HAP-1 (cell line): Measurements from ENCODE around the gene REL.
"Not testable (repeated sequence)": the region's sequence is repeated elsewhere in the genome, so short reads cannot be mapped to it uniquely, and the experiment has no call there.

Experiments used
- DNase-seq, 2 experiments: peaks; one replicate each; pipeline ENCODE4 v3.0.0-alpha.2; 2016 to 2020; ENCODE audit warnings: low spot score in 2 of 2
- H3K27me3 ChIP-seq: fragments of 250-450 bp; sonication (Bioruptor Pico); 2 replicates; pipeline ENCODE4 v1.5.1; 2020; ENCODE audit warnings: low read depth, mild to moderate bottlenecking, moderate library complexity
- H3K36me3 ChIP-seq: fragments of 250-450 bp; sonication (Bioruptor Pico); replicated peaks from 2 replicates; pipeline ENCODE4 v1.5.1; 2020; ENCODE audit warnings: mild to moderate bottlenecking
- H3K4me1 ChIP-seq: fragments of 250-450 bp; sonication (Bioruptor Pico); 2 replicates; pipeline ENCODE4 v1.5.1; 2020; ENCODE audit warnings: mild to moderate bottlenecking
- H3K4me3 ChIP-seq: fragments of 250-450 bp; sonication (Bioruptor Pico); 2 replicates; pipeline ENCODE4 v1.5.1; 2020; ENCODE audit warnings: mild to moderate bottlenecking, moderate library complexity
- H3K9me3 ChIP-seq: fragments of 250-450 bp; sonication (Bioruptor Pico); 2 replicates; pipeline ENCODE4 v1.5.1; 2020; ENCODE audit warnings: mild to moderate bottlenecking, moderate library complexity
- in situ Hi-C: fragments of 300-500 bp; cut with MboI; formaldehyde crosslinking; loops from 3 replicates; pipeline ENCODE4 v1.14.3; 2020; ENCODE audit warnings: low sequenced_read_pairs, inconsistent platforms, mixed read lengths

Gene REL

DNA sequence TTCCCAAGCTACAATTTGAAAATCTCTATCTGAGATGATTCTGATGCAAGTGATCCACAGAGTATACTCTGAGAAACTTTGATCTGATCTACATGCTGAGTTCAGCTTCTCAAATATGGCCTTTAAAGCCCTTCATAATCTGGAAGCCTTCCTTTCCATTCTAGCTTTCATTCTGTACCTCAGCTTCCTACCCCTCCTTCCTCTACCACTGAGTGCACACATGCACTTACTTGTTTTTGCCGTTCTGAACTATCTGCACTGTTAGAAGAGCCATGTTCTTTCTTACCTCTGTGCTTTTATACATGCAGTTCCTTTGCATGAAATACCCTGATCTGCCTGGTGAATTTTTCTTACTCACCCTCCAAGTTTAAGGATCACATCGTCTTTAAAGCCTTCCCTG is 25.0 kb downstream of the REL start:
- H3K4me1 ChIP-seq, result peaks cover 2% of the 10 kb centered on the region; the same call in 1 of the 2 replicates
- no peak for DNase-seq
- no peaks in the 10 kb centered on the region for H3K9me3 ChIP-seq
- H3K4me3 ChIP-seq, result no peak overlapping the region
- in situ Hi-C loops, result no loop called here
- H3K27me3 ChIP-seq, result no peaks in the 10 kb centered on the region
- peaks cover 13% of the 10 kb centered on the region for H3K36me3 ChIP-seq

DNA sequence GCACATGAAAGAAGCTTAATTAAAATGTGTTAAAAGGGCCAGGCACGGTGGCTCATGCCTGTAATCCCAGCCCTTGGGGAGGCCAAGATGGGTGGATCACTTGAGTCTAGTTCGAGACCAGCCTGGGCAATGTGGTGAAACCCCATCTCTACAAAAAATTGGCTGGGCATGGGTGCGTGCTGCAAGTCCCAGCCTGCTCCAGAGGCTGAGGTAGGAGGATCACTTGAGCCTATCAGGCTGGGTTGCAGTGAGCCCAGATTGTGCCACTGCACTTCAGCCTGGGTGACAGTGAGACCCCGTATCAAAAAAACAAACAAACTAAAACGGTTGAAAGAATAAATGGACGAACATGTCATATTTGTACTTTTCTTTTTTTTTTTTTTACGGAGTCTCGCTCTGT is 26.0 kb downstream of the REL start:
- no peak for DNase-seq
- Histone ChIP-seq H3K27me3 (no peaks in the 10 kb centered on the region), H3K4me1 (peaks cover 2% of the 10 kb centered on the region; the same call in 1 of the 2 replicates), H3K36me3 (peaks cover 5% of the 10 kb centered on the region), H3K4me3 (no peak overlapping the region), H3K9me3 (no peaks in the 10 kb centered on the region)
- in situ Hi-C loops, result no loop called here

DNA sequence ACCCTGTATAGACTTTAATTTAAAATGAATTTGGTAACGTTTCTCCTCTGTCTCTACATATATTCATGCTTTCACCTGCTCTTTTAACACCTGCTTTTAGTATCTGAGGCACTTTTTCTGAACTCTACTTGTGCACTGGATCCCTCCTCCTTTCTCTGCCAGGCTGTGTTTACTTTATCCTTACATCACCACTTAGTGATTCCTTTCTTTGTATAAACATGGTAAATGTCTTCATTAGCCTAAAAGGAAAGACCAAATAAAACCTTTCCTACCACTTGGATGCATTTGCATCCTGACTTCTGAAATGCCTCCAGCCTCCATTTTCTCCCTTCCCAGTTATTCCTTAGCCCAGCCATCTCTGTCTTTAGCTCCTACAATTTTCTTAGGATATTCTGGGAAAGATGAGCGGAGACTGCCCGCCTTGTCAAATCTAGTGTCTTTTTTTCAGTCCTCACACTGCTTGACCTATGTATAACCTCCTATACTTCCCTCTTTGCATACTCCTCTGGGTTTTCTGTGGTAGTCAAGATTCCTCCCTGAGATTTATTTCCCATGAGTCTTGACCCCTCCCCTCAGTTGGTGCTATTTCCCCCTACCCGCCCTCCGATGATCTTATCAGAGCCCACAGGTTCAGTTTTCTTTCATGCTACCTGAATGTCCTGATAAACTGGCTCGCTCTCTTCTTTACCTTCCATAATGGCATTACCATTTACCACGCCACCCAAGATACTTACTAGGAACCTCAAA is 44.8 kb downstream of the REL start:
- Histone ChIP-seq H3K27me3 (no peaks in the 10 kb centered on the region), H3K4me1 (no peaks in the 10 kb centered on the region; the same call in 1 of the 2 replicates), H3K36me3 (peaks cover 7% of the 10 kb centered on the region), H3K4me3 (no peak overlapping the region), H3K9me3 (no peaks in the 10 kb centered on the region)
- no peak for DNase-seq
- in situ Hi-C loops, result no loop called here

DNA sequence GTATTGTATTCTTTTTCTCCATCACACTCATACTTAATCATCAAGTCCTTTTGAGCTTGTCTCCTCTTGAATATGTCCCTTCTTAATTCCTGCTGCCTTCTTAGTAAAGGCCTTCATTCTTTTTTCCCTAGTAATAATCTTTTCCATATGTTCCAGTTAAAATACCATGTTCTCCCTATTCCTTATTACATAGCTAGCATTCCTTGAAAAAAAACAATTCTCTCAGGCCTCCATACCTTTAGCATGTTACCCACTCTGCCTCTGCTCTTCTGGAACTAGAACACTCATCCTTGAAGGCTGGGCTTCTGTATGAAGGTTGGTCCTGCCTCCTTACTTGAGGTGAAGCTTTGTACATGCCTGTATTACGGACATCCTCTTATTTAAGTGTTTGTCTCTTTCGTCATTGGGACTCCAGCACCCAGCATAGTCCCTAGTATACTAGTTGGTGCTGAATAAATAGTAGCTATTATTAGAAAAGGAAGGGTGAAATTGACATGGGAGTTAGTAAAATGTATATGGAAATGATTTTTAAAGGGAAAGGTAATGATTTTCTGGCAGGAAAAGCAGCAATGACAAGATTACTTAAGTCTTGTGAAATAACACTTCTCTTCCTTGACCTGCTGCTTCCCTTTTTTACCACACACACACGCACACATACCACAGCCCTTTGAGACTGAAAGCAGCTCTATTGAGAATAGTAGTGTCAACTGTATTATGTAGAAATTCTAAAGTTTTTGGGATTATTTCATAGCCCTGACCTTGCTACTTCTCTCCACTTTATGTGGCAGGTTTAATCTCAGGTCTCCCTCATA is 45.6 kb downstream of the REL start:
- peaks cover 4% of the 10 kb centered on the region for H3K36me3 ChIP-seq
- DNase-seq, result no peak
- H3K4me1 ChIP-seq, result no peaks in the 10 kb centered on the region; the same call in 1 of the 2 replicates
- H3K4me3 ChIP-seq, result no peak overlapping the region
- H3K9me3 ChIP-seq, result no peaks in the 10 kb centered on the region
- in situ Hi-C loops, result no loop called here
- no peaks in the 10 kb centered on the region for H3K27me3 ChIP-seq

DNA sequence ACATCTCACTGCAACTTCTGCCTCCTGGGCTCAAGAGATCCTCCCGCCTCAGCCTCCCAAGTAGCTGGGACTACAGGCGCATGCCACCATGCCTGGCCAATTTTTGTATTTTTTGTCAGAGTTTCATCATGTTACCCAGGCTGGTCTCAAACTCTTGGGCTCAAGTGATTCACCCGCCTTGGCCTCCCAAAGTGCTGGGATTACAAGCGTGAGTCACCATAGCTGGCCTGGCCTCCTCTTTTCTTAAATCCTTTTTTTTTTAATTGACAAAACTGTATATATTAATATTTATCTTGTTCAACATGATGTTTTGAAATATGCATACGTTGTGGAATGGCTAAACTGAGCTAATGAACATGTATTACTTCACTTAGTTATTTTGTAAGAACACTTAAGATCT is 50.7 kb downstream of the REL start:
- DNase-seq, H3K4me3 ChIP-seq, in situ Hi-C loops, H3K9me3 ChIP-seq, H3K27me3 ChIP-seq, H3K36me3 ChIP-seq, H3K4me1 ChIP-seq: not testable (repeated sequence)

DNA sequence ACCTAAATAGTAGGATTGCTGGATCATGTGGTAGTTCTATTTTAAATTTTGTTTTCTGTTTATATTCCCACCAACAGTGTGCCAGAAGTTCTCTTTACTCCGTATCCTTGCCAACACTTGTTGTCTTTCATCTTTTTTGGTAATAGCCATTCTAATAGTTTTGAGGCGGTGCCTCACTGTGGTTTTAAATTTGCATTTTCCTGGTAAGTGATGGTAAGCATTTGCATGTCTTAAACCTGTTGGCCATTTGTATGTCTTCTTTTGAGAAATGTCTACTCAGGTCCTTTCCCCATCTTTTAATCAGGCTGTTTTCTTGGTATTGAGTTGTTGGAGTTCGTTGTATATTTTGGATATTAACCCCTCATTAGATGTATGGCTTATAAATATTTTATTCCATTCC is 51.6 kb downstream of the REL start:
- Histone ChIP-seq H3K4me1 (no peaks in the 10 kb centered on the region), H3K27me3 (no peaks in the 10 kb centered on the region), H3K4me3 (no peak overlapping the region), H3K9me3 (no peaks in the 10 kb centered on the region), H3K36me3 (no peaks in the 10 kb centered on the region)
- in situ Hi-C loops, result no loop called here
- DNase-seq, result no peak

DNA sequence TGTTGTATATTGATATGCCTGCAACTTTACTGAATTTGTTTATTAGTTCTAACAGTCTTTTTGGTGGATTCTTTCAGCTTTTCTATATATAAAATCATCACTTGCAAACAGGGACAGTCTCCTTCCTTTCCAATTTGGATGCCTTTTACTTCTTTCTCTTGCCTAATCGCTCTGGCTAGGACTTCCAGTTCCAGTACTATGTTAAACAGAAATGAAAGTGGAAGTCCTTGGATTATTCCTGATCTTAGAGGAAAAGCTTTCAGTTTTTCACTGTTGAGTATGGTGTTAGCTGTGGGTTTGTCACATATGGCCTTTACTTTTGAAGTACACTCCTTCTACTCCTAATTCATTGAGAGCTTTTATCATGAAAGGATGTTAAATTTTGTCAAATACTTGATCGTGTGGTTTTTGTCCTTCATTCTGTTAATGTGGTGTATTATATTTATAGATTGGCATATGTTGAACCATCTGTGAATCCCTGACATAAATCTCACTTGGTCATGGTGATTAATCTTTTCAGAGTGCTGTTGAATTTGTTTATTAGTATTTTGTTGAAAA is 52.9 kb downstream of the REL start:
- in situ Hi-C loops, result no loop called here
- no peak for DNase-seq
- no peaks in the 10 kb centered on the region for H3K27me3 ChIP-seq
- no peaks in the 10 kb centered on the region for H3K9me3 ChIP-seq
- H3K4me3 ChIP-seq, result no peak overlapping the region
- no peaks in the 10 kb centered on the region for H3K36me3 ChIP-seq
- no peaks in the 10 kb centered on the region for H3K4me1 ChIP-seq

DNA sequence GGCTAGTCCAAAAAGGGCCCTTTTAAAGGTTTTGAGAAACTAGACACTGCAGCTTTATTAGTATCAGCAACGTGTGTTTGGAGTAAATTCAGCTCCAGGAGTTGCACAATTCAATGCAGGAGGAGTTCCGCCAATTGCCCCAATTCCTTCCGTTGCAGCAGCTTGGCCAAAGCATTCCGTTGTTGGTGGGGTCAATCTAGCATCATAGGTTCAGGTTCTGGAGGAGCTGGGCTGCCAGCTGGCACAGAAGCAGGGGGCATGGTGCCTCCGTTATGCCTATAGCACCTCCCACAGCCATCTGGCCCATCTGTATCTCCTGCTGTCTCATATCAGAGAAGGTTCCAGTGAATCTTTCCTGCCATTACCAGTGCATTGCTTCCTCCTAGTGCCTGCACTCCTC is 55.4 kb downstream of the REL start:
- Histone ChIP-seq H3K4me3 (no peak overlapping the region), H3K4me1 (no peaks in the 10 kb centered on the region), H3K27me3 (no peaks in the 10 kb centered on the region), H3K36me3 (no peaks in the 10 kb centered on the region), H3K9me3 (no peaks in the 10 kb centered on the region)
- DNase-seq, result no peak
- in situ Hi-C loops, result no loop called here

DNA sequence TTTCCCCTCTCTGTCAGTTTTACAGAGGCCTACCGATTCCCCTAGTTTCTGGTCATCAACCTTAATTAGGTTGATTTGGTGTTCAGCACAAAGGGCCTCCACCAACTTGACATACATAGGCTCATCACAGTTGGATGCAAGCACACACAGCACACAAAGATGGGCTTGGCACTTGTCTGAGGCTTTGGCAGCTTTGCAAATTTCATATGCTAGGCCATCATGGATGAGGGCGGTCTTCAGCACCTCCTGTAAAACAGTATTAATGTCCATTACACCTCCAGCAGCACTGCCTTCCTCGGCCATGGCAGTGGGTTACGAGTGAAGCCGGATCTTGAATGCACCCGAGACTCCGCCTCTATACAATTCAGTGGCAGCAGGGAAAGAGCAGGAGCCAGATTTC is 56.9 kb downstream of the REL start:
- H3K4me1 ChIP-seq, result no peaks in the 10 kb centered on the region
- in situ Hi-C loops, result no loop called here
- no peak for DNase-seq
- H3K27me3 ChIP-seq, result no peaks in the 10 kb centered on the region
- no peak overlapping the region for H3K4me3 ChIP-seq
- H3K9me3 ChIP-seq, result no peaks in the 10 kb centered on the region
- H3K36me3 ChIP-seq, result no peaks in the 10 kb centered on the region

DNA sequence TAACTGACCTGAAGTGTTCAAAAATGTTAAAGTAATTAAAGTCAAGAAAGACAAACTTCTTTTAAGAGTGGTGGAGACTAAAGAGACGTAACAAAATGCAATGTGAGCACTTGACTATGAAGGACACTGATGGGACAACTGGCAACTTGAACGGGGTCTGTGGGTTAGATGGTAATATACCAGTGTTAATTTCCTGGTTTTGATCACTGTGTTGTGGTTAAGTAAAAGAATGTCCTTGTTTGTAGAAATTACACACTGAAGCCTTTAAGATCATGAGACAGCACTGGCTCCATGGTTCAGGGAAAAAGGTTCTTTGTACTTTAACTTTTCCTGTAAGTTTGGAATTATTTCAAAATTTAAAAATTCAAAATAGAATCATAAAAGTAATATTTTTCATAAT is 58.2 kb downstream of the REL start:
- Histone ChIP-seq H3K27me3 (no peaks in the 10 kb centered on the region), H3K9me3 (no peaks in the 10 kb centered on the region), H3K4me3 (no peak overlapping the region), H3K4me1 (no peaks in the 10 kb centered on the region), H3K36me3 (no peaks in the 10 kb centered on the region)
- DNase-seq, result no peak
- in situ Hi-C loops, result no loop called here

DNA sequence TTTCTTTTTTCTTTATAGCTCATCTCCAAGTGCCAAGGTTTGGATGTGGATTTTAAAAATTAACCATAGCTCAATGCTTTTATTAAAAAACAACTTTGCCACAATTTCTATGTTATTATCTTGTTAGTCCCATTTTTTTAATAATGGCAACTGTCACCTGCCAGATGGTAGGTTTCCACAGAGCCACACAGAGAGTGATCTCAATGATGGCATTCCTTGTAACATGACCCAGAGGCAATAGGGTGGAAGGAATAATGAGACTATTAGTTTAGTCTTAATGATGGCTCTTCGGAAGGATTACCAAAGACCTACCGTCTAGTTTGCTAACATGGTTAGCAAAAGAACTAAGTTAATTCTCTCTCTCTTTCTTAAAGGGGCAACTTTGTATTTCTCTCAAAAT is 64.0 kb downstream of the REL start:
- Histone ChIP-seq H3K36me3 (no peaks in the 10 kb centered on the region), H3K4me1 (no peaks in the 10 kb centered on the region), H3K9me3 (no peaks in the 10 kb centered on the region), H3K27me3 (no peaks in the 10 kb centered on the region), H3K4me3 (no peak overlapping the region)
- no peak for DNase-seq
- in situ Hi-C loops, result no loop called here

DNA sequence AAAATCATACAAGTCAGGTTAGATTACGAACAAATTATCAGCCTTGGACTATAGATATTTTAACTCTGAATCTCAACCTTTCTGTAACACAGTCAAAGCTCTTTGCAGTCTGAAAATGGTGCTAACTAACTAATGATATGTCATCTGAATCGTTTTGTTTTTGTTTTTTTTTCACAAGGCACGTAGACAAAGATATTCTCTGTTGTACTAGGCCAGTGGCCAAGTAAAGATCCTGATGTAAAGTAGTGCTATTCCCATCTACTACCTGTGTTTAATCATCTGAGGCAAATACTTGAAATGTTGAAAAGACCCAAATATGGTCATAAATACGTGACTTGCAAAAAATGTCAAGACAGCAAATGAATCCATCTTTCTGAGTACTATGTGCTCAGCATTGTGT is 65.7 kb downstream of the REL start:
- in situ Hi-C loops, result no loop called here
- H3K9me3 ChIP-seq, result no peaks in the 10 kb centered on the region

DNA sequence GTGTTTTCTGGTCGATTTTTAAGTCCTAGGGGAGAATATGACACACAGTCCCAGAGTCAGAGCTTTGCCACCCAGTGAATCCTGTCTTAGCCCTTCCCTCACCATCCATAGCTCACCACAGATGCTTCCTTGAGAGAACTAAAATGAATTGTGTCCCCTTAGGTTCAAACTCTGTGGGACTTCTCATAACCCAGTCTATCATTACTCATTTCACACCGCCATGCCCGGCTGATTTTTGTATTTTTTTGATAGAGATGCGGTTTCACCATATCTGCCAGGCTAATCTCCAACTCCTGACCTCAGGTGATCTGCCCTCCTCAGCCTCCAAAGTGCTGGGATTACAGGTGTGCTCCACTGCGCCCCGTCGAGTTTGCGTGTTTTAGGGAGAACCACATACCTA is 66.8 kb downstream of the REL start:
- in situ Hi-C loops, result no loop called here
- no peaks in the 10 kb centered on the region for H3K36me3 ChIP-seq
- no peak overlapping the region for H3K4me3 ChIP-seq
- no peak for DNase-seq
- H3K9me3 ChIP-seq, result no peaks in the 10 kb centered on the region
- H3K27me3 ChIP-seq, result no peaks in the 10 kb centered on the region
- no peaks in the 10 kb centered on the region for H3K4me1 ChIP-seq

More for the DNA sequence above, 65.7 kb downstream of the REL start:
- no peaks in the 10 kb centered on the region for H3K27me3 ChIP-seq
- no peaks in the 10 kb centered on the region for H3K36me3 ChIP-seq
- no peak overlapping the region for H3K4me3 ChIP-seq
- no peak for DNase-seq
- no peaks in the 10 kb centered on the region for H3K4me1 ChIP-seq

DNA sequence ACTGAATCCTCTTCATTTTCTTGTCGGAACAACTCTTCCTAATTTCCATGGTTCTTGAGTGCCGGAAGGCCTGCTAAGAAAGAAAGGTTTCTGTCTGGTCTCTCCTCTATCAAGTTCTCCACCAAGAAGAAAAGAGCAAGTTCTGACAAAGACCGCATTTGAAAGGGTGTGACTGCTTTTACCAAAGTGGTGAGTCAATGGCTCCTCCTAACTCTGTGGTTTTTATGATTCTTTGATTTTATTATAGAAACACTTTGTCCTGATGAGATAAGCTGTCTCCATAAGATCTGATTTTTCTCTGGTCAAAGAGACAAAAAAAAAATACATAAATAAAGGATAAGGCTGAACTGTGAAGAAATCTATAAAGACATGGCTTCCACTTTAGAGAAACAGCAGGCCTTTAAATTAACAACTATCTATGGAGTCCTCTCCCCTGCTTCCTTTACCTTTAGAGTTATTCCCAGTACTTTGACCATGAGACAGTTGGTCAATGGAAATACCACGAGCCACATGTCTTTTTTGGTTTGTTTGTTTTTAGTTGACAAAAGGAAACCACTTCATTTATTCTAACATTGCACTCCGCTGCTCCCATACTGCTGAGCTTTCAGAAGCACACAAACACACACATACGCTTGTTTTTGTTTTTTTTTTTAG is 67.7 kb downstream of the REL start:
- in situ Hi-C loops, result no loop called here
- no peak for DNase-seq

More for the DNA sequence above, 67.7 kb downstream of the REL start:
- Histone ChIP-seq H3K27me3 (no peaks in the 10 kb centered on the region), H3K4me3 (no peak overlapping the region), H3K4me1 (no peaks in the 10 kb centered on the region), H3K9me3 (no peaks in the 10 kb centered on the region), H3K36me3 (no peaks in the 10 kb centered on the region)
